GM18511 (cell line): ENCODE results near the gene MBNL2.
"Not testable (repeated sequence)": the region's sequence is repeated elsewhere in the genome, so short reads cannot be mapped to it uniquely, and the experiment has no call there.

Experiments
- ATAC-seq: cut with Tn5 transposase; IDR thresholded peaks from one replicate; pipeline ENCODE4 v1.9.1; 2021; ENCODE audit warnings: mild to moderate bottlenecking, moderate library complexity; ENCODE audit not compliant: unreplicated experiment

The MBNL2 gene

GRCh38 chr13:97221989-97222700, at the start of gene MBNL2:
MBNL2 (plus strand) TSS chr13:97222333; CDS start chr13:97276236, 53,903 bp downstream.
- peak; percentile 95 for ATAC-seq

GRCh38 chr13:97174638-97175037, 47.5 kb upstream of the MBNL2 start:
- ATAC-seq, result no peak

DNA sequence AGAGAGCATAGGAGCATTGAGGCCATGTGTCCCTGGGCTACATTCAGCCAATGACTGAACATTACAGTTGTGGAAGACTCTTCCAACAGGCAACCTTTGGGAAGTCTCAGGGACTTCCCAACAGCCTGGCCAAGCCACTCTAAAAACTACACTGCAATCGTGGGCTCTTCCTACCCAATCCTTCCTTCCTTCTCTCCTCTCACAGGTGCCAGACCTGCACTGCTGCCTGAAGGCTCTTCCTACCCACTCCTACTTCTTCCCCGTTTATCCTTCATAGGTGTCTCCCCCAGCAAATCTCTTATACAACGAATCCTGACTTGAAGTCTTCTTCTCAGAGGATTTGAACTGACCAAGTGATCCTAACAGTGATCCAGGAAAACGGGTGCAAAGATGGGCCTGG, 47.1 kb upstream of the MBNL2 start:
- ATAC-seq, result no peak

DNA sequence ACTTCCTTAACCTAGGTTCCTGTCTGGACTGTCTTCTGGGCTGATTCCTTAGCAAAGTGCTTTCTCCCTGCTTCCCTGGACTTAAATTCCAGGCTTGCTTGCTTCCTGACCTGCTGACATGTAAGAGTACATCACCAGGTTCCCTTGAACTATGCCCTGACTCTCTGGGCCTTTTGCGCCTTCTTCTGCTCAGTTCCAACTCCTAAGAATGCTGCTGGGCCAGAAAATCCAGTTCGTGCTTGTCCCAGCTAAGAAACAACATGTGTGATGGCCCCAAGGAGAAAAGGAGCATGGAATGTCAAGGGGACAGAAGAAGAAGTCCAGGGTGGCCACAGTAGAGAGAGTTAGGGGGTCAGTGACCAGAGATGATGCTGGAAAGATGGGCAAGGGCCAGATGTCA, 42.6 kb upstream of the MBNL2 start:
- ATAC-seq, result no peak

- ATAC-seq, result no peak
These were observed 39.8 kb upstream of the MBNL2 start for GRCh38 chr13:97182111-97182890.

- no peak for ATAC-seq
These were observed 36.8 kb upstream of the MBNL2 start for GRCh38 chr13:97185291-97185690.

- no peak for ATAC-seq
These were observed 36.4 kb upstream of the MBNL2 start for GRCh38 chr13:97185751-97186150.

- ATAC-seq, result no peak
These were observed 33.9 kb upstream of the MBNL2 start for GRCh38 chr13:97188207-97188606.

DNA sequence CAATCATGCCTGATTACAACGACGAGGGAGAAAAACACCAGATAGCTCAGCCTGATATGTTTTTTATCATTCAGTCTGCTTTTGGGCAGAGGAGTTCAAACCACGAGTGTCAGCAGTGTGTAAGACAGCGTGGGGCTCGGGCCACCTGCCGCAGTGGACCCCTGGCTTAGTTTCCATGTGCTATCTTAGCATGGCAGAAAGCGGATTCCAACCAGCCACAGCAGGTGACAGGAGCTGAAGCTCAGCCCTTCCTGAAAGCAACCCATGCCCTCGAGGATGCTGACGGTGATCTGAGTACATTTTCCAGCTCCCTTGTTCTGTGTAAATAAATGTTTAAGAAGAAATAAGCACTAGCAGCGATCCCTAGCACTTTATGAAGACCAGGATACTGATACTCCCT, 32.2 kb upstream of the MBNL2 start:
- ATAC-seq, result no peak

- no peak for ATAC-seq
These were observed 31.0 kb upstream of the MBNL2 start for GRCh38 chr13:97191142-97191541.

DNA sequence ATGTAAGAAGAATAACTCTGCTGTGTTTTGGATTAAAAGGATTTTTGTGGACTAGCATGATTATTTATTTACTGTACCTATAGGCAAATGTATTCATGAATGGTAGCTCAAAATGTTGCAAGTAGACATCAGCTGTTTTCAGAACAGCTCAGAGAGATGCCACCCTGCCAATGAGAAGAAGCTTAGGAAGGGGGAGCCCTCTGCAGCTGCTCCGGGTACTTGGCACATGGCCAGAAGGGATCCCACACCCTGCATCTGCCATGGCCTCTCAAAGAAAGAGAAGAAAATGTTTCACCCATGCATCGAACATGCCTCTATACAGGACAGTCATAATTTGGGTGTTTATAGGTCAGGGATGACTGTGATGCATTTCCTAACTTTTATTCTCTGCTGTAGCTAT, 30.5 kb upstream of the MBNL2 start:
- no peak for ATAC-seq

DNA sequence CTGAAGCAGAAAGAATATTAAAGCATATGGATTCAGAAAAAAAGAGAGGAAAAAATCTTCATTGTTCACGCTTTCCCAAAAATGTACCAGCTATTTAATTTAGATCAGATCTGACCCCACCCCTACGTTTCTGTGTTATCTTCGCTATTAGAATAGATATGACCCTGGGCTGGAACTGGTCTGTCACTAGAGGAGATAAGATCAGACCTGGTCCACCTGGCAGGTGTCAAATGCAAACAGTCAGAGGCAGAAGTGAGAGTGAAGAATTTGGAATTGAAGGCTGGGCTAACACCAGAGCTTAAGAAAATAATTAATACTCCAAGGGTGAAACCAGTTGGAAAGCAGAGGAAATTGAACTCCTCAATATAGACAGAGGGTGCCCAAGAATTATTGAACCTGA, 30.0 kb upstream of the MBNL2 start:
- no peak for ATAC-seq

- ATAC-seq, result no peak
These were observed 28.6 kb upstream of the MBNL2 start for GRCh38 chr13:97193577-97193976.

GRCh38 chr13:97194479-97194878, 27.7 kb upstream of the MBNL2 start:
- no peak for ATAC-seq

GRCh38 chr13:97196340-97196739, 25.8 kb upstream of the MBNL2 start:
- ATAC-seq, result no peak

DNA sequence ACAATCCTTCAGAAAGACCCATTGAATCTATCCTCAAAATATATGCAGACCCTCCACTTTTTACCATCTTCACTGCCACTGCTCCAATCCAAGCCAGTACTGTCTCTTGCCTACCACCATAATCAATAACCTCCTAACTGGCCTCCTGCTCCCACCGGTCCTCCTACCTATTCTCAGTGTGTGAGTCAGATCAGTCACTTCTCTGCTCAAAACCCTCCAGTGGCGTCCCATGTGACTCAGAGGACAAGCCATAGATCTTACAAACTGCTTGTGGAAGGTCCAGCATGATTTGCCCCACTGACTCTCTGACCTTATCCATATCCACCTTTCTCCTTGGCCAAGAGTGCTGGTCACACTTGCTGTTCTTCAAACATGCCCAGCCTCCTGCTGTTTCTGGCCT, 23.4 kb upstream of the MBNL2 start:
- ATAC-seq, result no peak

DNA sequence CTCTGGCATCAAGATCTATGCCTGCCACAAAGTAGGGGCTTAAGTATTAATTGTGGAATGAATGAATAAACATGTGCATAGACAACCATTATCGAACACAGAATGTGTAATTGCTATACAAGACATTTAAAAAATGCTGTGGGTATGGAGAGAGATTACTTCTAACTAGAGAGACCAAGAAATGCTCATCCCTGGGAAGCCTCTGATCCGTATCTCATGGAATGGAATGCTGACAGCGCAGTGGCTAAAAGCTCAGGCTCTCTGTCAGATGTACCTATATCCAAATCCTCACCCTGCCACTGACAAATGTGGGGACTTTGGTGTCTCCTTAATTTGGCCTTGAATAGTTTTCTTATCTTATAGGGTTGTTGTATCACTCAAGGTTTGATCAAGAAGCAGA, 22.7 kb upstream of the MBNL2 start:
- ATAC-seq, result no peak

DNA sequence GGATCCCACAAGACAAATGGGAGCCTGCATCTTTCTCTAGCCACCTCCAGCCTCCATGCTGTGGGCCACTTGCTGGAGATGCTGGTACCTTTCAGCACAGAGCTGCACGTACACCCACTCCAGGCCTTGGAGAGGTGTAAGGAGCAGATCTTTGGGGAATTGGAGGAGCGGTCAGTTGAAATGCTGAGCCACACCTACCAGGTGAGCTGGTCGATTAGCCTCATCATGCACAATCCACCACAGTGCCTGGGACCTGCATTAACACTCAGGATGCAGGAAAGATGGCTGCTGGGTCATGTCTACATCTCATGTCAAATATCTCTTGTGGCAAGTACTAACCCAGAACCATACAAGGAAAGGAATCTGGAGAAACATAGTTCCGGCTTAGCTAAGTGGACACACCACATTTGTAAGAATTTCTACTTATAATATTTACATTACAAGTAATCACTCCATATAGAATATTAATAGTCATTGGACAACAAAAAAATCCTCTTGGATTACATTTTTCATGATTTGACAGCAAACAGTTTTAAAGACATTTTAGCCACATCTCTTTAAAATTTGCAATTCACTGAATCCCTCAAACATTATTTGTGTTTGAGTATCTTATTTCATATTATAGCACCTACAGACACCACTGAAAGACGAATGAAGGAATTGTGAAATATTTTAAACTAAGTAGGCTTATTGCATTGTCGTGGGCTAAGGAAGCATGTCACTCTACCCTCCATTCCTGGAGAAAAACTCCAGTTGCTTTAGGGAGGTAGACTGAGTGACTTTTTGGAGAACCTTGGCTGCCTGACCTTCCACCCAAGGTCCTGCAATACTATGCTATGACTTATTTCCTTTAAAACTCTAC, 21.8 kb upstream of the MBNL2 start:
- no peak for ATAC-seq

DNA sequence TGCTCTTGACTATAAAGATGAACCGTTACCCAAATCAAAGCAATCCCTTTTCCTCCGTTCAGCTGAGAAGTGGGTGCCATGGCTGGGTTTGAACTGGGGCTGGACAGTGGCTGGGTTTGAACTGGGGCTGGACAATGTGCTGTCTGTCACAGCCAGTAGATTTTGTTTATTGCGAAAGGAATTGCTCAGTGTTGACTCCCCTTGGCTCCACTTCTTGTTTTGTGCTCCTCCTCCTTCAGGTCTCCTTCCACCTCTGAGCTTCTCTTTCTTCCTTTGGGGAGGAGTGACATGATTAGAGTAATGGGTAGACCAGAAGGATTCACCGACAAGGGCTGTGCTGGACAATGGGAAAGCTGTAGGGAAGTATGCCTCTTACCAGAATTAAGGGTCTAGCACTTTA, 19.4 kb upstream of the MBNL2 start:
- no peak for ATAC-seq

GRCh38 chr13:97205465-97205864, 16.7 kb upstream of the MBNL2 start:
- ATAC-seq, result no peak

DNA sequence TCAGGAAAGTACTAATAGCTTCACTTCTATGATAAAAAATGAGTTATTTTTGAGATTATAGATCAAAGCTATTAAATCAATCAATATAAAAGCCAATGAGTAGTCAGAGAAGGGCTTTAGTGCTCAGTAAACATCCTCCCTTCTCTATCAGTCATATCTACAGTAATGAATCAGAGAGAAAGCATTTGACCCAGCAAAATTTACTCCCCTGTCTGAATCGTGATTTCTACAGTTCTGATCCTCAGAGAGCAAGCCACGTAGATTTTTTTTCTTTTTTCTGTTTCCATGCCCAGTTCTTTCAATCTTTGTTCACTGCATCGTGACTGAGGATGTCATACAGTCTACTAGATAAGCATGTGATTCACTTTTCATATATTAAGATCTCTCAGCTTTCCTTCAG, 16.2 kb upstream of the MBNL2 start:
- no peak for ATAC-seq

DNA sequence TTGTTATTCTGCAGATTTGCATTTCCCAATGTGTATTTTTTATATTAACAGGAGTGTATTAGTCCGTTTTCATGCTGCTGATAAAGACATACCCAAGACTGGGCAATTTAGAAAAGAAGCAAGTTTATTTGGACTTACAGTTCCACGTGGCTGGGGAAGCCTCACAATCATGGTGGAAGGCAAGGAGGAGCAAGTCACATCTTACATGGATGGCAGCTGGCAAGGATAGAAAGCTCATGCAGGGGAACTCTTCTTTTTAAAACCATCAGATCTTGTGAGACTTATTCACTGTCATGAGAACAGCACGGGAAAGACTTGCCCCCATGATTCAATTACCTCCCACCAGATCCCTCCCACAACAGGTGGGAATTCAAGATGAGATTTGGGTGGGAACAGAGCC, 14.9 kb upstream of the MBNL2 start:
- ATAC-seq, result not testable (repeated sequence)
